SK-N-SH (cell line): ENCODE data around the gene DEPDC1. TPM values are rescaled to one million over a fixed set of nuclear protein-coding genes. Genes with fewer than 3 reads are reported as not detected.

Source experiments
- CTCF ChIA-PET: fragments of 300-600, 350-600 bp; formaldehyde crosslinking; extraction: SDS; loops from one replicate; lab custom pipeline; 2021; lab: Yijun Ruan, JAX
- POLR2A ChIA-PET: fragments of 350-600 bp; sonication (Branson Sonifier 250); formaldehyde crosslinking; extraction: SDS; loops from one replicate; lab custom pipeline; 2020; ENCODE audit warnings: antibody characterized with exemption, inconsistent platforms; lab: Yijun Ruan, JAX
- DNase-seq: peaks from one replicate; pipeline ENCODE4 v3.0.0; 2012
- H2AFZ ChIP-seq: fragments of 200-600 bp; sonication (generic); 2 replicates; pipeline ENCODE4 v1.8.1; 2016; ENCODE audit warnings: antibody characterized with exemption, mild to moderate bottlenecking, low read depth
- H3F3A ChIP-seq: fragments of 200-600 bp; sonication (generic); replicated peaks from 2 replicates; pipeline ENCODE3; 2016; ENCODE audit warnings: antibody characterized with exemption, mild to moderate bottlenecking; ENCODE audit not compliant: insufficient read depth
- H3K27ac ChIP-seq, 2 experiments: fragments of 200-500 bp in 1 of 2; fragments of 200-600 bp in 1 of 2; sonication (Bioruptor generic) in 1 of 2; sonication (generic), shearing (Covaris generic) in 1 of 2; 2 replicates each; pipeline versions ENCODE4 v1.5.1 to v1.6.1; 2014 to 2016; ENCODE audit warnings: low read depth in 2 of 2, inconsistent platforms in 1 of 2, low read length in 1 of 2, mild to moderate bottlenecking in 1 of 2, mixed read lengths in 1 of 2
- H3K27me3 ChIP-seq: fragments of 200-600 bp; sonication (generic), shearing (Covaris generic); 2 replicates; pipeline ENCODE4 v1.6.1; 2016; ENCODE audit warnings: mixed run types; ENCODE audit not compliant: insufficient read depth
- H3K36me3 ChIP-seq, 2 experiments: fragments of 200-500 bp in 1 of 2; fragments of 200-600 bp in 1 of 2; sonication (Bioruptor generic) in 1 of 2; sonication (generic) in 1 of 2; replicated peaks in 1 of 2; 2 replicates each; pipeline versions ENCODE3 to v1.5.1; 2014 to 2016; ENCODE audit warnings: low read length in 1 of 2, mild to moderate bottlenecking in 1 of 2; ENCODE audit not compliant: insufficient read depth in 2 of 2, control insufficient read depth in 1 of 2
- H3K4me1 ChIP-seq, 2 experiments: fragments of 200-500 bp in 1 of 2; fragments of 200-600 bp in 1 of 2; sonication (Bioruptor generic) in 1 of 2; sonication (generic), shearing (Covaris generic) in 1 of 2; 2 replicates each; pipeline versions ENCODE4 v1.5.1 to v1.6.1; 2014 to 2016; ENCODE audit warnings: low read depth in 1 of 2, low read length in 1 of 2, mixed run types in 1 of 2; ENCODE audit not compliant: insufficient read depth in 2 of 2, control insufficient read depth in 1 of 2
- H3K4me2 ChIP-seq: fragments of 200-600 bp; sonication (generic), shearing (Covaris generic); 2 replicates; pipeline ENCODE4 v1.6.1; 2017; ENCODE audit warnings: mixed run types
- H3K4me3 ChIP-seq, 2 experiments: fragments of 200-500 bp in 1 of 2; fragments of 200-600 bp in 1 of 2; sonication (Bioruptor generic) in 1 of 2; sonication (generic), shearing (Covaris generic) in 1 of 2; 2 replicates each; pipeline versions ENCODE4 v1.5.1 to v1.8.1; 2014 to 2016; ENCODE audit warnings: low read depth in 2 of 2, inconsistent platforms in 1 of 2, low read length in 1 of 2, mild to moderate bottlenecking in 1 of 2, mixed read lengths in 1 of 2, moderate library complexity in 1 of 2
- H3K79me2 ChIP-seq: fragments of 200-600 bp; sonication (generic); 2 replicates; pipeline ENCODE4 v1.8.1; 2017; ENCODE audit warnings: mild to moderate bottlenecking; ENCODE audit not compliant: insufficient read depth
- H3K9ac ChIP-seq: fragments of 200-600 bp; sonication (generic); 2 replicates; pipeline ENCODE4 v1.6.1; 2017; ENCODE audit warnings: mixed run types
- H3K9me2 ChIP-seq: fragments of 200-600 bp; sonication (generic); 2 replicates; pipeline ENCODE4 v1.6.1; 2017; ENCODE audit warnings: mixed run types
- H3K9me3 ChIP-seq: fragments of 200-600 bp; sonication (generic); 2 replicates; pipeline ENCODE4 v1.6.1; 2017; ENCODE audit warnings: mixed run types, mild to moderate bottlenecking, moderate library complexity
- H4K20me1 ChIP-seq: fragments of 200-600 bp; sonication (generic); 2 replicates; pipeline ENCODE4 v1.6.1; 2017; ENCODE audit warnings: mild to moderate bottlenecking, mixed run types; ENCODE audit not compliant: insufficient read depth
- CHD2 ChIP-seq: fragments of 150-350 bp; IDR thresholded peaks from 2 replicates; pipeline ENCODE4 v1.6.1; 2018; ENCODE audit warnings: low read length; ENCODE audit not compliant: partially characterized antibody
- CTCF ChIP-seq: fragments of 200-600 bp; sonication (generic); IDR thresholded peaks from 2 replicates; pipeline ENCODE4 v1.6.1; 2017; ENCODE audit warnings: antibody characterized with exemption, mild to moderate bottlenecking, moderate library complexity
- EP300 ChIP-seq, 2 experiments: IDR thresholded peaks; 2 replicates each; pipeline versions ENCODE4 v1.4.0 to v1.6.1; 2012; ENCODE audit warnings: borderline replicate concordance in 1 of 2, low read depth in 1 of 2, low read length in 1 of 2
- FOSL2 ChIP-seq: IDR thresholded peaks from 2 replicates; pipeline ENCODE4 v1.4.0; 2012; ENCODE audit warnings: low read depth, mild to moderate bottlenecking, moderate library complexity, borderline replicate concordance
- GABPA ChIP-seq: IDR thresholded peaks from 2 replicates; pipeline ENCODE4 v1.4.0; 2012; ENCODE audit warnings: low read depth, mild to moderate bottlenecking
- MAX ChIP-seq: IDR thresholded peaks from 2 replicates; pipeline ENCODE4 v1.4.0; 2012; ENCODE audit warnings: low read depth
- NFIC ChIP-seq: IDR thresholded peaks from 2 replicates; pipeline ENCODE4 v1.4.0; 2012; ENCODE audit warnings: borderline replicate concordance
- NRF1 ChIP-seq: IDR thresholded peaks from 2 replicates; pipeline ENCODE4 v1.6.1; 2012; ENCODE audit warnings: low read depth, mild to moderate bottlenecking, low read length
- RAD21 ChIP-seq: IDR thresholded peaks from 2 replicates; pipeline ENCODE4 v1.6.1; 2012; ENCODE audit warnings: mild to moderate bottlenecking, low read length
- RCOR1 ChIP-seq: fragments of 150-350 bp; IDR thresholded peaks from 2 replicates; pipeline ENCODE4 v1.6.1; 2017; ENCODE audit warnings: antibody characterized with exemption, low read length
- SIN3A ChIP-seq: IDR thresholded peaks from 2 replicates; pipeline ENCODE4 v1.6.1; 2012; ENCODE audit warnings: low read depth, mild to moderate bottlenecking, low read length, moderate library complexity, borderline replicate concordance
- SMC3 ChIP-seq: IDR thresholded peaks from 2 replicates; pipeline ENCODE4 v1.6.1; 2012; ENCODE audit warnings: low read depth, low read length, improper control_type of control experiment
- TAF1 ChIP-seq: IDR thresholded peaks from 2 replicates; pipeline ENCODE4 v1.6.1; 2012; ENCODE audit warnings: low read depth, mild to moderate bottlenecking, low read length, moderate library complexity, borderline replicate concordance
- TCF12 ChIP-seq: IDR thresholded peaks from 2 replicates; pipeline ENCODE4 v1.4.0; 2012
- USF1 ChIP-seq: IDR thresholded peaks from 2 replicates; pipeline ENCODE4 v1.4.0; 2012; ENCODE audit warnings: low read depth, borderline replicate concordance
- USF2 ChIP-seq: fragments of 150-350 bp; IDR thresholded peaks from 2 replicates; pipeline ENCODE4 v1.6.1; 2017; ENCODE audit warnings: antibody characterized with exemption, low read length, low read depth, borderline replicate concordance
- YY1 ChIP-seq: IDR thresholded peaks from 2 replicates; pipeline ENCODE4 v1.4.0; 2012; ENCODE audit warnings: low read depth, mild to moderate bottlenecking
- ZBTB33 ChIP-seq: IDR thresholded peaks from 2 replicates; pipeline ENCODE4 v1.4.0; 2012; ENCODE audit warnings: low read depth, borderline replicate concordance
- WGBS: methylation state at CpG from one replicate; pipeline ENCODE4 v1.1.6; 2017; ENCODE audit warnings: low lambda C conversion rate; 5-methylcytosine and 5-hydroxymethylcytosine counted together
- polyA plus RNA-seq, 3 experiments: library from polyadenylated mRNA; depleted of rRNA; stranded (reverse); fragments of >200 nt; gene quantifications; 2 replicates each; pipeline ENCODE4 v1.2.3, GENCODE V29; 2012

DEPDC1 gene
- polyA plus RNA-seq, 1 of the 3 experiments (the other 2 are of a cell fraction): 3.8 TPM

- Histone ChIP-seq H3K27ac (no peak overlapping the region), H3K27me3 (no peaks in the 10 kb centered on the region), H3K79me2 (no peaks in the 10 kb centered on the region), H3K4me2 (no peak overlapping the region), H4K20me1 (no peaks in the 10 kb centered on the region), H3K9me3 (no peaks in the 10 kb centered on the region), H3F3A (no peaks in the 10 kb centered on the region), H3K4me1 (no peaks in the 10 kb centered on the region; a peak in 1 of 4 replicates), H3K4me3 (no peak overlapping the region), H3K9ac (no peak overlapping the region), H3K9me2 (no peaks in the 10 kb centered on the region), H2AFZ (no peak overlapping the region), H3K36me3 (peaks cover 5 to 7% of the 10 kb centered on the region in 2 experiments)
- DNase-seq: no peak
- TF ChIP-seq TAF1 (no peak), SMC3 (peak; percentile 46), YY1 (no peak), ZBTB33 (no peak), USF2 (no peak), CHD2 (no peak), RAD21 (peak; percentile 81), EP300 (IDR thresholded peaks at IDR 0.05; ENCODE audit: borderline replicate concordance in 1 of 2, low read depth in 1 of 2, low read length in 1 of 2) (no peak), SIN3A (no peak), MAX (no peak), FOSL2 (no peak), NFIC (no peak), NRF1 (no peak), TCF12 (no peak), USF1 (no peak), CTCF (peak; percentile 91), RCOR1 (no peak), GABPA (no peak)
- 89% methylated on average over 2 of the region's 2 CpGs for whole genome bisulfite sequencing
- POLR2A ChIA-PET: no interaction called here
- CTCF ChIA-PET: interaction anchor here (0.7 to 3.4 kb wide), 22 partner anchors 8 to 1673 kb away, joined by 3 to 25 read pairs (median 3); no protein-coding TSS in a partner anchor
Observed at GRCh38 chr1:68470388-68470970, 26.4 kb downstream of the DEPDC1 start.
